H1 (cell line): ENCODE results near the gene PARD6A. TPM values are rescaled to one million over a fixed set of nuclear protein-coding genes. Genes with fewer than 3 reads are reported as not detected.

Experiments used
- BRCA1 ChIP-seq: IDR thresholded peaks from 2 replicates; pipeline ENCODE4 v1.6.1; 2012; ENCODE audit warnings: low read depth, low read length, improper control_type of control experiment
- CBX8 ChIP-seq: fragments of 300-800, 300-1000 bp; sonication (generic); IDR thresholded peaks from 2 replicates; pipeline ENCODE4 v1.7.1; 2016; ENCODE audit warnings: low read depth, low read length, borderline replicate concordance
- CEBPB ChIP-seq: IDR thresholded peaks from 2 replicates; pipeline ENCODE4 v1.6.1; 2012; ENCODE audit warnings: low read depth, low read length
- EGR1 ChIP-seq: IDR thresholded peaks from 2 replicates; pipeline ENCODE4 v1.6.1; 2011; ENCODE audit warnings: low read depth, low read length, borderline replicate concordance
- JUND ChIP-seq: IDR thresholded peaks from 2 replicates; pipeline ENCODE4 v1.6.1; 2011; ENCODE audit warnings: mild to moderate bottlenecking, improper control_type of control experiment, low read length
- NRF1 ChIP-seq: IDR thresholded peaks from 2 replicates; pipeline ENCODE4 v1.6.1; 2011; ENCODE audit warnings: mild to moderate bottlenecking, low read depth, low read length, improper control_type of control experiment
- POLR2AphosphoS5 ChIP-seq: IDR thresholded peaks from 2 replicates; pipeline ENCODE4 v1.6.1; 2011; ENCODE audit warnings: low read depth, low read length
- RAD21 ChIP-seq, 2 experiments: IDR thresholded peaks in 1 of 2; conservative IDR thresholded peaks in 1 of 2; 2 replicates each; pipeline ENCODE4 v1.6.1; 2011; ENCODE audit warnings: low read depth in 2 of 2, low read length in 2 of 2, improper control_type of control experiment in 1 of 2, inconsistent platforms in 1 of 2, mild to moderate bottlenecking in 1 of 2, moderate library complexity in 1 of 2
- SIX5 ChIP-seq: IDR thresholded peaks from 2 replicates; pipeline ENCODE4 v1.6.1; 2011; ENCODE audit warnings: mild to moderate bottlenecking, low read depth, low read length
- SP4 ChIP-seq: IDR thresholded peaks from 2 replicates; pipeline ENCODE4 v1.6.1; 2012; ENCODE audit warnings: low read length, inconsistent platforms
- TAF7 ChIP-seq: optimal IDR thresholded peaks from 2 replicates; pipeline ENCODE3; 2011; ENCODE audit warnings: low read depth, mild to moderate bottlenecking, inconsistent platforms, low read length, moderate library complexity, borderline replicate concordance
- TBP ChIP-seq: IDR thresholded peaks from 2 replicates; pipeline ENCODE4 v1.6.1; 2011; ENCODE audit warnings: low read depth, low read length, improper control_type of control experiment
- polyA plus RNA-seq, 7 experiments: library from polyadenylated mRNA; depleted of rRNA in 3 of 7; stranded (reverse) in 5 of 7; unstranded in 2 of 7; fragments of >200 nt in 5 of 7; fragments of 200-250 nt in 2 of 7; gene quantifications; 1 replicate in 5 of 7; 2 replicates in 1 of 7; 4 replicates in 1 of 7; pipeline versions ENCODE4 v1.2.1 to v1.2.3, GENCODE V29; 2011 to 2013; ENCODE audit warnings: missing spikeins in 2 of 7, mixed read lengths in 2 of 7
- total RNA-seq: library from RNA; stranded (reverse); fragmentation: NEBNext Ultra II Directional; extraction: Animal tissue kit (Norgen Biotek cat#: 25700); gene quantifications from 2 replicates; pipeline ENCODE4 v1.2.1, GENCODE V29; 2021
- TF ChIP-seq, protein P1 (sequence below): fragments of 300-600 bp; sonication (generic); IDR thresholded peaks from 2 replicates; pipeline ENCODE4 v1.7.1; 2012; ENCODE audit warnings: low read length, moderate library complexity, mild to moderate bottlenecking, inconsistent platforms; ENCODE audit not compliant: insufficient replicate concordance

PARD6A gene
- total and polyA plus RNA-seq, 2 of the 8 experiments (the other 6 are each of a cell fraction or from before 2014, with no cell fraction given) = 15.1 to 21.8 TPM

GRCh38 chr16:67707790-67708189 is 47.0 kb downstream of the PARD6A start (continued):
- TF ChIP-seq, protein P1, sequence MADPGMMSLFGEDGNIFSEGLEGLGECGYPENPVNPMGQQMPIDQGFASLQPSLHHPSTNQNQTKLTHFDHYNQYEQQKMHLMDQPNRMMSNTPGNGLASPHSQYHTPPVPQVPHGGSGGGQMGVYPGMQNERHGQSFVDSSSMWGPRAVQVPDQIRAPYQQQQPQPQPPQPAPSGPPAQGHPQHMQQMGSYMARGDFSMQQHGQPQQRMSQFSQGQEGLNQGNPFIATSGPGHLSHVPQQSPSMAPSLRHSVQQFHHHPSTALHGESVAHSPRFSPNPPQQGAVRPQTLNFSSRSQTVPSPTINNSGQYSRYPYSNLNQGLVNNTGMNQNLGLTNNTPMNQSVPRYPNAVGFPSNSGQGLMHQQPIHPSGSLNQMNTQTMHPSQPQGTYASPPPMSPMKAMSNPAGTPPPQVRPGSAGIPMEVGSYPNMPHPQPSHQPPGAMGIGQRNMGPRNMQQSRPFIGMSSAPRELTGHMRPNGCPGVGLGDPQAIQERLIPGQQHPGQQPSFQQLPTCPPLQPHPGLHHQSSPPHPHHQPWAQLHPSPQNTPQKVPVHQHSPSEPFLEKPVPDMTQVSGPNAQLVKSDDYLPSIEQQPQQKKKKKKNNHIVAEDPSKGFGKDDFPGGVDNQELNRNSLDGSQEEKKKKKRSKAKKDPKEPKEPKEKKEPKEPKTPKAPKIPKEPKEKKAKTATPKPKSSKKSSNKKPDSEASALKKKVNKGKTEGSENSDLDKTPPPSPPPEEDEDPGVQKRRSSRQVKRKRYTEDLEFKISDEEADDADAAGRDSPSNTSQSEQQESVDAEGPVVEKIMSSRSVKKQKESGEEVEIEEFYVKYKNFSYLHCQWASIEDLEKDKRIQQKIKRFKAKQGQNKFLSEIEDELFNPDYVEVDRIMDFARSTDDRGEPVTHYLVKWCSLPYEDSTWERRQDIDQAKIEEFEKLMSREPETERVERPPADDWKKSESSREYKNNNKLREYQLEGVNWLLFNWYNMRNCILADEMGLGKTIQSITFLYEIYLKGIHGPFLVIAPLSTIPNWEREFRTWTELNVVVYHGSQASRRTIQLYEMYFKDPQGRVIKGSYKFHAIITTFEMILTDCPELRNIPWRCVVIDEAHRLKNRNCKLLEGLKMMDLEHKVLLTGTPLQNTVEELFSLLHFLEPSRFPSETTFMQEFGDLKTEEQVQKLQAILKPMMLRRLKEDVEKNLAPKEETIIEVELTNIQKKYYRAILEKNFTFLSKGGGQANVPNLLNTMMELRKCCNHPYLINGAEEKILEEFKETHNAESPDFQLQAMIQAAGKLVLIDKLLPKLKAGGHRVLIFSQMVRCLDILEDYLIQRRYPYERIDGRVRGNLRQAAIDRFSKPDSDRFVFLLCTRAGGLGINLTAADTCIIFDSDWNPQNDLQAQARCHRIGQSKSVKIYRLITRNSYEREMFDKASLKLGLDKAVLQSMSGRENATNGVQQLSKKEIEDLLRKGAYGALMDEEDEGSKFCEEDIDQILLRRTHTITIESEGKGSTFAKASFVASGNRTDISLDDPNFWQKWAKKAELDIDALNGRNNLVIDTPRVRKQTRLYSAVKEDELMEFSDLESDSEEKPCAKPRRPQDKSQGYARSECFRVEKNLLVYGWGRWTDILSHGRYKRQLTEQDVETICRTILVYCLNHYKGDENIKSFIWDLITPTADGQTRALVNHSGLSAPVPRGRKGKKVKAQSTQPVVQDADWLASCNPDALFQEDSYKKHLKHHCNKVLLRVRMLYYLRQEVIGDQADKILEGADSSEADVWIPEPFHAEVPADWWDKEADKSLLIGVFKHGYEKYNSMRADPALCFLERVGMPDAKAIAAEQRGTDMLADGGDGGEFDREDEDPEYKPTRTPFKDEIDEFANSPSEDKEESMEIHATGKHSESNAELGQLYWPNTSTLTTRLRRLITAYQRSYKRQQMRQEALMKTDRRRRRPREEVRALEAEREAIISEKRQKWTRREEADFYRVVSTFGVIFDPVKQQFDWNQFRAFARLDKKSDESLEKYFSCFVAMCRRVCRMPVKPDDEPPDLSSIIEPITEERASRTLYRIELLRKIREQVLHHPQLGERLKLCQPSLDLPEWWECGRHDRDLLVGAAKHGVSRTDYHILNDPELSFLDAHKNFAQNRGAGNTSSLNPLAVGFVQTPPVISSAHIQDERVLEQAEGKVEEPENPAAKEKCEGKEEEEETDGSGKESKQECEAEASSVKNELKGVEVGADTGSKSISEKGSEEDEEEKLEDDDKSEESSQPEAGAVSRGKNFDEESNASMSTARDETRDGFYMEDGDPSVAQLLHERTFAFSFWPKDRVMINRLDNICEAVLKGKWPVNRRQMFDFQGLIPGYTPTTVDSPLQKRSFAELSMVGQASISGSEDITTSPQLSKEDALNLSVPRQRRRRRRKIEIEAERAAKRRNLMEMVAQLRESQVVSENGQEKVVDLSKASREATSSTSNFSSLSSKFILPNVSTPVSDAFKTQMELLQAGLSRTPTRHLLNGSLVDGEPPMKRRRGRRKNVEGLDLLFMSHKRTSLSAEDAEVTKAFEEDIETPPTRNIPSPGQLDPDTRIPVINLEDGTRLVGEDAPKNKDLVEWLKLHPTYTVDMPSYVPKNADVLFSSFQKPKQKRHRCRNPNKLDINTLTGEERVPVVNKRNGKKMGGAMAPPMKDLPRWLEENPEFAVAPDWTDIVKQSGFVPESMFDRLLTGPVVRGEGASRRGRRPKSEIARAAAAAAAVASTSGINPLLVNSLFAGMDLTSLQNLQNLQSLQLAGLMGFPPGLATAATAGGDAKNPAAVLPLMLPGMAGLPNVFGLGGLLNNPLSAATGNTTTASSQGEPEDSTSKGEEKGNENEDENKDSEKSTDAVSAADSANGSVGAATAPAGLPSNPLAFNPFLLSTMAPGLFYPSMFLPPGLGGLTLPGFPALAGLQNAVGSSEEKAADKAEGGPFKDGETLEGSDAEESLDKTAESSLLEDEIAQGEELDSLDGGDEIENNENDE = no peak
- no peak for TF ChIP-seq SIX5
- no peak for TF ChIP-seq CBX8
- TF ChIP-seq NRF1 = no peak
- TF ChIP-seq CEBPB = no peak
- TF ChIP-seq TAF7 = no peak
- TF ChIP-seq POLR2AphosphoS5 = no peak
- TF ChIP-seq JUND = no peak
- no peak for TF ChIP-seq RAD21 (IDR thresholded peaks at IDR 0.05 in 1 of 2, conservative IDR thresholded peaks at IDR 0.05 in 1 of 2; ENCODE audit: low read depth in 2 of 2, low read length in 2 of 2)
- no peak for TF ChIP-seq SP4
- no peak for TF ChIP-seq TBP
- no peak for TF ChIP-seq EGR1
- no peak for TF ChIP-seq BRCA1
